ENCODE measurements around the gene BRD8. TPM values are rescaled to one million over a fixed set of nuclear protein-coding genes. Genes with fewer than 3 reads are reported as not detected.

The BRD8 gene
- total and polyA plus RNA-seq, 4 donors: 21.2 to 62.6 (median 48.3) TPM

GRCh38 chr5:138096997-138097828, 81.2 kb downstream of the BRD8 start:
- intact Hi-C loops (cut with DNase I): no loop called here
- Histone ChIP-seq H3K4me1 (ENCODE audit: control insufficient read depth in 1 of 2, insufficient read depth in 2 of 2, low read length in 2 of 2) (no peaks in the 10 kb centered on the region), H3K27me3 (ENCODE audit: control insufficient read depth in 1 of 2, insufficient read depth in 2 of 2, low read length in 1 of 2) (peaks cover 0 to 3% of the 10 kb centered on the region in 2 donors), H3K36me3 (ENCODE audit: control insufficient read depth in 1 of 2, insufficient read depth in 2 of 2, low read length in 1 of 2) (no peaks in the 10 kb centered on the region), H3K27ac (ENCODE audit: low read depth in 1 of 2, low read length in 2 of 2) (no peak overlapping the region), H3K9me3 (ENCODE audit: control insufficient read depth, low read length) (no peaks in the 10 kb centered on the region), H3K4me3 (ENCODE audit: low read length in 2 of 2) (no peak overlapping the region)
- WGBS, 2 donors: 89 to 91% methylated on average over 11 of the region's 11 CpGs
- ATAC-seq (ENCODE audit: low FRiP score) (no peak), DNase-seq (no peak)

DNA sequence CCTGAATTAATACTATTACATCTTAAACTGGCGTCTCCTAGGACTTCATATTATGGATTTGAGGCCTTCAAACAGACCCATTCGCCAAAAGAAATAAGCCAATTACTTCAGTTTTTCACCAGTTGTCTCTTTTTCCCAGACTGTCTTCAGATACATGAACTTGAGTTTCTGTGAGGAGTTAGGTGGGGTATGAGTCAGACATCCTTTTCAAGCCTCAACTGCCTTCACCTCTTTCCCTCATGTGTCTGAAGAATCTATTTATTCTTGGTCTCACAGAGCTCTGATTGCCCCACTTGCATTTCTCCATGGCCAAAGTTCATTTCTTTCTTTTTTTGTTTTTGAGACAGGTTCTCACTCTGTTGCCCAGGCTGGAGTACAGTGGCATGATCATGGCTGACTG, 82.1 kb downstream of the BRD8 start:
- peaks cover 0 to 2% of the 10 kb centered on the region in 2 donors for H3K27me3 ChIP-seq (ENCODE audit: control insufficient read depth in 1 of 2, insufficient read depth in 2 of 2, low read length in 1 of 2)
- no peak overlapping the region for H3K27ac ChIP-seq (ENCODE audit: low read depth in 1 of 2, low read length in 2 of 2)
- ATAC-seq (ENCODE audit: low FRiP score) (no peak), DNase-seq (no peak)
- H3K4me3 ChIP-seq (ENCODE audit: low read length in 2 of 2): no peak overlapping the region
- H3K4me1 ChIP-seq (ENCODE audit: control insufficient read depth in 1 of 2, insufficient read depth in 2 of 2, low read length in 2 of 2): no peaks in the 10 kb centered on the region
- 81 to 83% methylated on average over 2 of the region's 2 CpGs for WGBS, 2 donors
- H3K9me3 ChIP-seq (ENCODE audit: control insufficient read depth, low read length): no peaks in the 10 kb centered on the region
- intact Hi-C loops (cut with DNase I): no loop called here
- H3K36me3 ChIP-seq (ENCODE audit: control insufficient read depth in 1 of 2, insufficient read depth in 2 of 2, low read length in 1 of 2): no peaks in the 10 kb centered on the region

DNA sequence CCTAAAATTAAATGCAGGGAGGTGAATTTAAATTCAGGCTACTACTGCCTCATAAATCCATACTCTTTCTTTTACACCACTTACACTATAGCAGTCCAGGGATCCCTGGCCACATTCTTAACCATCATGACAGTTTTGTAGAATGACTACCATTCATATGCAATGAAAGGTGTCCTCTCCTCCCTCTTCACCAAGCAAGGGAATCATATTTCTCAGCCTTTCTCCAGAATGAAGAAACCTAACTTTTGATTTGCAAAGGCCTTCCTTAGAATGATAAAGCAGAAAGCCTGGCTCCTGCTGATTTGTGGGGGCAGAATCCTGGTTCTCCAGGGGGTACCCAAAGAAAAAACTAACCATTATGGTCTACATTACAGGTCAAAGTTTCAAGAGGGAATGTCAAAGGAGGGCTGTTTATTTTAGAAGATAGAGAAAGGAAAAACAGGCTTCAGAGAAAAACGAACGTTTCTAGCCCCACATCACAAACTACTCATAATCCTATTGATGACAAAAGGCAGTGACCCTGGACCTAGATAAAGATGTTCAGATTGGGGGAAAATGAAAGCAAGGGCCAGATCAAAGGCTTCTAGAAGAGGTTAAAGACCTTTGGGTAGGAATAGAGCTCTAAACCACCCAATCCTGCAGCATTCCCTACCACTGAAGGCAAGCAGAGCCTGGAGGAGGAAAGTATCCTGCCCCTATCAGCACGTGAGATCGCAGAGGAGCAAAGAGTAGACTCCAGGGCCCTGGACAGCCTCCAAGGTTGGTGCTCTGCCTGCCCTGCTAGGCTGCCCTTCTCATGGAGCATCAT, 83.1 kb downstream of the BRD8 start:
- H3K4me1 ChIP-seq (ENCODE audit: control insufficient read depth in 1 of 2, insufficient read depth in 2 of 2, low read length in 2 of 2): no peaks in the 10 kb centered on the region
- no peak overlapping the region for H3K4me3 ChIP-seq (ENCODE audit: low read length in 2 of 2)
- no peaks in the 10 kb centered on the region for H3K9me3 ChIP-seq (ENCODE audit: control insufficient read depth, low read length)
- peaks cover 0 to 2% of the 10 kb centered on the region in 2 donors for H3K27me3 ChIP-seq (ENCODE audit: control insufficient read depth in 1 of 2, insufficient read depth in 2 of 2, low read length in 1 of 2)
- H3K36me3 ChIP-seq (ENCODE audit: control insufficient read depth in 1 of 2, insufficient read depth in 2 of 2, low read length in 1 of 2): no peaks in the 10 kb centered on the region
- H3K27ac ChIP-seq (ENCODE audit: low read depth in 1 of 2, low read length in 2 of 2): no peak overlapping the region
- intact Hi-C loops (cut with DNase I): no loop called here
- 45 to 55% methylated on average over 4 of the region's 4 CpGs for WGBS, 2 donors
- ATAC-seq (ENCODE audit: low FRiP score): no peak
- DNase-seq: no peak

DNA sequence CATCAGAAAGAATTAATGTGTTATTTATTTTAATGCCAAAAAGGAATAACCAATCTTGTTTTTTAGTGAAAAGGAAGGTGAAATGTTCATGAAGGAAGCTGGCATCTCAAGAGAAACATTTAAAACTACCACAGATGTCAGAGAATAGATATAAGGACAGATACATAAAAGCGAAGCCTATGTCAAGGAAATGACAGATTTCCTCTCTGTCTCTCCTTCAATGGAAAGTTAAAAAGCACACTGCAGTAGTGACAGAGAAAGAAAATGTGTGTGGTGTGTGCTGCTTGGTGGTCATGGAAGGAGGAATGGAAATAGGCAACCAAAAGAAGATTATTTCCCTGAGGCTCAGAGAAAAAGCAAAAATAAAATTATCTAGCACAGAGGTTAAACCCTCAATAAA, 85.4 kb downstream of the BRD8 start:
- Histone ChIP-seq H3K27ac (ENCODE audit: low read depth in 1 of 2, low read length in 2 of 2) (no peak overlapping the region), H3K27me3 (ENCODE audit: control insufficient read depth in 1 of 2, insufficient read depth in 2 of 2, low read length in 1 of 2) (peaks cover 0 to 2% of the 10 kb centered on the region in 2 donors), H3K4me3 (ENCODE audit: low read length in 2 of 2) (no peak overlapping the region), H3K4me1 (ENCODE audit: control insufficient read depth in 1 of 2, insufficient read depth in 2 of 2, low read length in 2 of 2) (no peaks in the 10 kb centered on the region), H3K36me3 (ENCODE audit: control insufficient read depth in 1 of 2, insufficient read depth in 2 of 2, low read length in 1 of 2) (no peaks in the 10 kb centered on the region), H3K9me3 (ENCODE audit: control insufficient read depth, low read length) (no peaks in the 10 kb centered on the region)
- intact Hi-C loops (cut with DNase I): no loop called here
- no peak for DNase-seq
- no peak for ATAC-seq (ENCODE audit: low FRiP score)
- WGBS, 2 donors: 58 to 60% methylated on average over 1 of the region's 1 CpG

DNA sequence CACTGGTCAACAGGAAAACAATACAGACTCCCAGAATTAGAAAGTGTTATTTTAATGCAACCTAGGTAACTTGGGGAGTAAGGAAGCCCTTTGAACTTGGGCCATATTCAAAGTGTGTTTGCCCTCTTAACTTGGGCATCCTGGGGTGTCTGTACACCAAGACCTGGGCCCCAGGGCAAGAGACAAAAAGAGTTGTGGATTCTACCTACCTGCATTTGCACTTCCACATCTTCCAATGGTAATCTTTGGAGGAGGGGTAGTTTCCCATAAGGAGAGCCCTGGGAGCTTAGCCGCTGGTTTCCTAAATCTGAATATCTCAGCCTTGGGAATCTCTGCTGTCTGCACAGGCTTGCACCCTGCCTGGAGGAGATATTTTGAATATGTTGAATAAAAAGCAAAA, 86.1 kb downstream of the BRD8 start:
- no peak for ATAC-seq (ENCODE audit: low FRiP score)
- no peak for DNase-seq
- Histone ChIP-seq H3K36me3 (ENCODE audit: control insufficient read depth in 1 of 2, insufficient read depth in 2 of 2, low read length in 1 of 2) (no peaks in the 10 kb centered on the region), H3K27ac (ENCODE audit: low read depth in 1 of 2, low read length in 2 of 2) (no peak overlapping the region), H3K27me3 (ENCODE audit: control insufficient read depth in 1 of 2, insufficient read depth in 2 of 2, low read length in 1 of 2) (peaks cover 0 to 2% of the 10 kb centered on the region in 2 donors), H3K4me1 (ENCODE audit: control insufficient read depth in 1 of 2, insufficient read depth in 2 of 2, low read length in 2 of 2) (no peaks in the 10 kb centered on the region), H3K9me3 (ENCODE audit: control insufficient read depth, low read length) (no peaks in the 10 kb centered on the region), H3K4me3 (ENCODE audit: low read length in 2 of 2) (no peak overlapping the region)
- intact Hi-C loops (cut with DNase I): no loop called here
- 42 to 65% methylated on average over 1 of the region's 1 CpG for WGBS, 2 donors

DNA sequence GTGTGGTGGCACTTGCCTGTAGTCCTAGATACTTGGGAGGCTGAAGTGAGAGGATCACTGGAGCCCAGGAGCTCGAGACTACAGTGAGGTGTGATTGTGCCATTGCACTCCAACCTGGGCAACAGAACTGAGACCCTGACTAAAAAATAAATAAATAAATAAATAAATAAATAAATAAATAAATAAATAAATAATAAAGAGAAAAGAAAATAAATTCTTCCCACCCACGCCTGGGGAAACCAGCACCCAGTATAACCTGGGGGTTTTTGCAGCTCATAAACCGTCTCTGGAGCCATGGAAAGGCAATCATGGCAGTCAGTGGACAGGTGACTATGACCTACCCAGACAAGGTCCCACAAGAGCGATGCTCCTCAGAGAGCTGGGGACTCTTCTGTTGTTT, 86.7 kb downstream of the BRD8 start:
- Histone ChIP-seq H3K36me3 (ENCODE audit: control insufficient read depth in 1 of 2, insufficient read depth in 2 of 2, low read length in 1 of 2) (no peaks in the 10 kb centered on the region), H3K4me3 (ENCODE audit: low read length in 2 of 2) (no peak overlapping the region), H3K27me3 (ENCODE audit: control insufficient read depth in 1 of 2, insufficient read depth in 2 of 2, low read length in 1 of 2) (peaks cover 0 to 2% of the 10 kb centered on the region in 2 donors), H3K4me1 (ENCODE audit: control insufficient read depth in 1 of 2, insufficient read depth in 2 of 2, low read length in 2 of 2) (no peaks in the 10 kb centered on the region), H3K9me3 (ENCODE audit: control insufficient read depth, low read length) (no peaks in the 10 kb centered on the region), H3K27ac (ENCODE audit: low read depth in 1 of 2, low read length in 2 of 2) (no peak overlapping the region)
- DNase-seq (no peak), ATAC-seq (ENCODE audit: low FRiP score) (no peak)
- intact Hi-C loops (cut with DNase I): no loop called here
- WGBS, 2 donors: 81 to 83% methylated on average over 4 of the region's 4 CpGs

Other genes with a start within 250 kb of the BRD8 start
- 10 to 100 TPM; 66.5 to 69.0 TPM for gene FAM13B, start 145.6 kb downstream of the BRD8 start, total RNA-seq
- 10 to 100 TPM; 26.0 to 29.6 TPM for gene FAM13B, start 145.6 kb downstream of the BRD8 start, polyA plus RNA-seq
- gene WNT8A, start 94.6 kb downstream of the BRD8 start, total RNA-seq: not detected
- not detected for gene WNT8A, start 94.6 kb downstream of the BRD8 start, polyA plus RNA-seq
- gene NME5, start 39.2 kb downstream of the BRD8 start, total RNA-seq: 1 to 10 TPM in 1 of 2 donors, under 1 TPM in 1; 0.58 to 2.1 TPM
- gene NME5, start 39.2 kb downstream of the BRD8 start, polyA plus RNA-seq: 1 to 10 TPM in 1 of 2 donors, not detected in 1; 2.6 TPM
- gene KIF20A, start 482 bp upstream of the BRD8 start, total RNA-seq: 1 to 10 TPM in 1 of 2 donors, under 1 TPM in 1; 0.26 to 1.9 TPM
- 1 to 10 TPM in 1 of 2 donors, under 1 TPM in 1; 0.10 to 1.4 TPM for gene KIF20A, start 482 bp upstream of the BRD8 start, polyA plus RNA-seq
- gene CDC23, start 34.7 kb upstream of the BRD8 start, total RNA-seq: 10 to 100 TPM; 17.8 to 21.1 TPM
- gene CDC23, start 34.7 kb upstream of the BRD8 start, polyA plus RNA-seq: 10 to 100 TPM in 1 of 2 donors, 1 to 10 TPM in 1; 5.8 to 15.6 TPM
- 1 to 10 TPM in 1 of 2 donors, under 1 TPM in 1; 0.55 to 3.2 TPM for gene GFRA3, start 96.0 kb upstream of the BRD8 start, total RNA-seq
- gene GFRA3, start 96.0 kb upstream of the BRD8 start, polyA plus RNA-seq: not detected
- gene CDC25C, start 153.2 kb upstream of the BRD8 start, total RNA-seq: not detected
- gene CDC25C, start 153.2 kb upstream of the BRD8 start, polyA plus RNA-seq: under 1 TPM in 1 of 2 donors, not detected in 1; 0.38 TPM
- 10 to 100 TPM; 25.8 to 26.7 TPM for gene FAM53C, start 159.6 kb upstream of the BRD8 start, total RNA-seq
- gene FAM53C, start 159.6 kb upstream of the BRD8 start, polyA plus RNA-seq: 10 to 100 TPM in 1 of 2 donors, 1 to 10 TPM in 1; 9.9 to 14.7 TPM
- 10 to 100 TPM; 55.9 to 66.0 TPM for gene KDM3B, start 174.1 kb upstream of the BRD8 start, total RNA-seq
- 10 to 100 TPM; 17.4 to 27.2 TPM for gene KDM3B, start 174.1 kb upstream of the BRD8 start, polyA plus RNA-seq

Data from aorta (tissue), 5 donors.